Lung (tissue), 12 donors: Measurements from ENCODE around the gene LIPA. TPM values are rescaled to one million over a fixed set of nuclear protein-coding genes. Genes with fewer than 3 reads are reported as not detected.

Source experiments
- ATAC-seq: fragments of 200-7000 bp; cut with Tn5 transposase; one replicate; pipeline ENCODE4 v1.9.1; 2020; ENCODE audit warnings: moderate number of reproducible peaks; ENCODE audit not compliant: insufficient read depth, low FRiP score
- DNase-seq, 3 donors: peaks; one replicate each; pipeline ENCODE4 v3.0.0-alpha.2; 2013 to 2017
- H3K27ac ChIP-seq, 2 donors: one replicate each; pipeline ENCODE4 v1.5.1; 2013; ENCODE audit warnings: mild to moderate bottlenecking in 2 of 2, moderate library complexity in 2 of 2, control low read depth in 1 of 2, inconsistent platforms in 1 of 2, low read depth in 1 of 2, low read length in 1 of 2
- H3K27me3 ChIP-seq, 3 donors: one replicate each; pipeline ENCODE4 v1.5.1; 2013; ENCODE audit warnings: low read length in 2 of 3; ENCODE audit not compliant: control insufficient read depth in 3 of 3, insufficient read depth in 3 of 3
- H3K36me3 ChIP-seq, 4 donors: one replicate each; pipeline ENCODE4 v1.5.1; 2013; ENCODE audit warnings: low read length in 4 of 4, mild to moderate bottlenecking in 1 of 4, moderate library complexity in 1 of 4; ENCODE audit not compliant: control insufficient read depth in 4 of 4, insufficient read depth in 4 of 4
- H3K4me1 ChIP-seq, 5 donors: one replicate each; pipeline ENCODE4 v1.5.1; 2013; ENCODE audit warnings: low read length in 5 of 5, mild to moderate bottlenecking in 2 of 5, moderate library complexity in 1 of 5; ENCODE audit not compliant: control insufficient read depth in 5 of 5, insufficient read depth in 5 of 5
- H3K4me3 ChIP-seq: one replicate; pipeline ENCODE4 v1.5.1; 2013; ENCODE audit warnings: mild to moderate bottlenecking, control low read depth, moderate library complexity
- H3K9ac ChIP-seq, 2 donors: one replicate each; pipeline ENCODE4 v1.5.1; 2013; ENCODE audit warnings: low read length in 2 of 2, control low read depth in 1 of 2; ENCODE audit not compliant: insufficient read depth in 1 of 2
- H3K9me3 ChIP-seq, 4 donors: one replicate each; pipeline ENCODE4 v1.5.1; 2013; ENCODE audit warnings: low read length in 3 of 4, mild to moderate bottlenecking in 1 of 4, moderate library complexity in 1 of 4; ENCODE audit not compliant: control insufficient read depth in 4 of 4, insufficient read depth in 3 of 4
- WGBS, 2 donors: extraction: QIAGEN DNeasy Blood & Tissue Kit; methylation state at CpG; one replicate each; pipeline ENCODE4 v1.1.7; 2013; 5-methylcytosine and 5-hydroxymethylcytosine counted together
- polyA plus RNA-seq, 2 donors: library from polyadenylated mRNA; stranded (reverse); fragments of 200-250 nt; gene quantifications; one replicate each; pipeline ENCODE4 v1.2.1, GENCODE V29; 2013
- total RNA-seq, 2 donors: library from RNA; depleted of rRNA in 1 of 2; stranded (reverse); fragments of >200 nt in 1 of 2; gene quantifications; one replicate each; pipeline ENCODE4 v1.2.1, GENCODE V29; 2014 to 2021
- TF ChIP-seq, protein P1 (sequence below): IDR thresholded peaks from 2 replicates; pipeline ENCODE4 v1.5.1; 2012; ENCODE audit warnings: mild to moderate bottlenecking; ENCODE audit errors: control extremely low read depth, extremely low read depth
- donor health status: control.
- donor health status: control.
- donor health status: Bipolar disorder and iron deficiency.
- donor health status: healthy.
- donor health status: DM: yes; HTN: yes; CAD: no.

The LIPA gene
- total and polyA plus RNA-seq, 4 donors: 24.0 to 140 (median 71.7) TPM

DNA sequence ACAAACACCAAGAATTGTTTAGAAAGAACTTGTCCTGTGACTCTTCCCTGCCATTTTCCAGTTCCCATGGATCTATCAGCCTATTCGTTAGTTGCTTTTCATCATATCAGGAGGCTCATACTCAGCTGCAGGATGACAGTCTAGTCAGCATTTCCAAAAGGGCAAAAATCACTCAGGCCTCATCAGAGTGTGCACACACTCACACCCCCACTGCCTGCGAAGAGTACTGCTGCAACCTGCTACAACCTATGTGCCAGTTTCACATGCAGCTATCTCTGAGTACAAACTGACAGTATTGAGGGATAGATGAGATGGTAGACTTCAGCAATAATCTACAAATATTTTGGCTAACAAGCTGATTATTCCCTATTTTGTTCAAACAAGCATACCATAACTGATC is 68.7 kb downstream of the LIPA start:
- Histone ChIP-seq H3K27ac (no peak overlapping the region), H3K4me1 (no peaks in the 10 kb centered on the region), H3K4me3 (no peak overlapping the region), H3K9me3 (peaks cover 0 to 2% (median 0%) of the 10 kb centered on the region in 4 donors), H3K9ac (no peak overlapping the region), H3K27me3 (no peaks in the 10 kb centered on the region), H3K36me3 (no peaks in the 10 kb centered on the region)
- ATAC-seq (no peak), DNase-seq (no peak)
- 86 to 96% methylated on average over 2 of the region's 2 CpGs for WGBS, 2 donors
- TF ChIP-seq, protein P1, sequence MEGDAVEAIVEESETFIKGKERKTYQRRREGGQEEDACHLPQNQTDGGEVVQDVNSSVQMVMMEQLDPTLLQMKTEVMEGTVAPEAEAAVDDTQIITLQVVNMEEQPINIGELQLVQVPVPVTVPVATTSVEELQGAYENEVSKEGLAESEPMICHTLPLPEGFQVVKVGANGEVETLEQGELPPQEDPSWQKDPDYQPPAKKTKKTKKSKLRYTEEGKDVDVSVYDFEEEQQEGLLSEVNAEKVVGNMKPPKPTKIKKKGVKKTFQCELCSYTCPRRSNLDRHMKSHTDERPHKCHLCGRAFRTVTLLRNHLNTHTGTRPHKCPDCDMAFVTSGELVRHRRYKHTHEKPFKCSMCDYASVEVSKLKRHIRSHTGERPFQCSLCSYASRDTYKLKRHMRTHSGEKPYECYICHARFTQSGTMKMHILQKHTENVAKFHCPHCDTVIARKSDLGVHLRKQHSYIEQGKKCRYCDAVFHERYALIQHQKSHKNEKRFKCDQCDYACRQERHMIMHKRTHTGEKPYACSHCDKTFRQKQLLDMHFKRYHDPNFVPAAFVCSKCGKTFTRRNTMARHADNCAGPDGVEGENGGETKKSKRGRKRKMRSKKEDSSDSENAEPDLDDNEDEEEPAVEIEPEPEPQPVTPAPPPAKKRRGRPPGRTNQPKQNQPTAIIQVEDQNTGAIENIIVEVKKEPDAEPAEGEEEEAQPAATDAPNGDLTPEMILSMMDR: no peak

DNA sequence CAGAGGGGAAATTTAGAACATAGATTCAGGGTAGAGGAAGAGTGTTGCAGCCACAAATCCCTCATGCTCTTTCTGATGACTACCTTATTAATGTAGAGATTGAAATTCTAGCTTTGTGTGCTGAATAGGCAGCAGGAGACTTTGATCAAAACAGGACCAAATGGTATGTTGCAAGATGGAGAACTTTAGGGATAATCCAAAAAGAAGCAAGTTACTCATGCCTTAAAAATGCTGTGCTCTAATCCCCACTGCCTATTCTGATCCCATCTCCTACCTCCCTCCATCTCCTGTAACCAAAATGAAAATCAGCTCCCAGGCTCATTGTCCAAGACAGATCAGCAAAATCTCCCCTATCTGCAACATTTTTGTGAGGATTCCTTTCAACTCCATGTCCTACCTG is 75.8 kb downstream of the LIPA start:
- TF ChIP-seq, protein P1: no peak
- Histone ChIP-seq H3K27me3 (no peaks in the 10 kb centered on the region), H3K9me3 (peaks cover 0 to under 1% (median 0%) of the 10 kb centered on the region in 4 donors), H3K4me1 (no peaks in the 10 kb centered on the region), H3K9ac (no peak overlapping the region), H3K36me3 (no peaks in the 10 kb centered on the region), H3K27ac (no peak overlapping the region), H3K4me3 (no peak overlapping the region)
- no peak for ATAC-seq
- no peak for DNase-seq

DNA sequence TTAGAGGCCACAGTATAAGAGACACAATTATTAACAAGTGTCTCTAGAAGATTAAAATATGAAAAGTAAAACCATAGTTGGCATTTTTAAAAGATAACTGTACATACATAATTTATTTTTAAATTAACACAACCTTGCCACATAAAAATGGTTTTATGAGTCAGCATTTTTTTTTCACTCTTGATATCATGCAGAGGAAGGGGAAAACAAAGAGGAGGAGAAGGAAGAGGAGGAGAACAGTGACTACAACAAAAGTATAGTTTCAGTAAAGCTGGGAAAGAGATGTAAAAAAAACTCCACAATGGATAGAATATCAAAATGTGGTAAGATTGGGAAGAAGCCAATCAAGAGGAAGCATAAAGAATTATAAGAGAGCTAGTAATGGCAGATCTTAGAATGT is 78.5 kb downstream of the LIPA start:
- ATAC-seq (no peak), DNase-seq (no peak)
- Histone ChIP-seq H3K9me3 (no peaks in the 10 kb centered on the region), H3K9ac (no peak overlapping the region), H3K36me3 (no peaks in the 10 kb centered on the region), H3K4me1 (no peaks in the 10 kb centered on the region), H3K27me3 (no peaks in the 10 kb centered on the region), H3K27ac (no peak overlapping the region), H3K4me3 (no peak overlapping the region)
- TF ChIP-seq, protein P1: no peak

DNA sequence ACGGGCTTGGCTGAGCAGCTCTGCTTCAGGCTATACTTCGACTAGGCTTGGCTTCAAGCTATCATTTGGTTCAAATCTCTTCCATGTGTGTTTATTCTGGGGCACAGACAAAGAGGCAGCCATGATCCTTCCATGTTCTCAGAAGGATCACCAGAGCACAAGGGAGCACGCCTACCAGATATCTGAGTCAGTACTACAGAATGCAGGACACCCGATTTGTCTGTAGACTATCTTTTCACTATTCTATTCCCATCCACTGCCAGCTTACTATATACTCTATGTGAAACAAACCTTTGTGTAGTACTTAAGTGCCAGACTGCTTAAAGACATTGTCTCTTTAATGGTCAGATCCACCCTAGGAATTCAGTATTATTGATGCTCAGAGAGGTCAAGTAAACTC is 79.6 kb downstream of the LIPA start:
- WGBS, 2 donors: 89 to 96% methylated on average over 4 of the region's 4 CpGs
- H3K4me3 ChIP-seq: no peak overlapping the region
- H3K36me3 ChIP-seq: no peaks in the 10 kb centered on the region
- H3K9me3 ChIP-seq: no peaks in the 10 kb centered on the region
- no peak for DNase-seq
- no peaks in the 10 kb centered on the region for H3K27me3 ChIP-seq
- H3K9ac ChIP-seq: no peak overlapping the region
- no peak overlapping the region for H3K27ac ChIP-seq
- no peaks in the 10 kb centered on the region for H3K4me1 ChIP-seq
- ATAC-seq: no peak
- TF ChIP-seq, protein P1: no peak
